Psoas muscle (tissue), 8 donors: ENCODE data around the gene ATP8B4. TPM values are rescaled to one million over a fixed set of nuclear protein-coding genes. Genes with fewer than 3 reads are reported as not detected.

Experiments
- ATAC-seq, 4 donors: fragments of 200-7000 bp; cut with Tn5 transposase; one replicate each; pipeline ENCODE4 v1.9.1; 2020; ENCODE audit warnings: moderate library complexity in 3 of 4, mild to moderate bottlenecking in 2 of 4
- DNase-seq, 2 donors: peaks; one replicate each; pipeline ENCODE4 v3.0.0-alpha.2; 2020
- H3K27ac ChIP-seq: fragments of 200-600 bp; one replicate; pipeline ENCODE4 v1.8.0; 2022
- H3K27me3 ChIP-seq, 3 donors: fragments of 200-600 bp in 1 of 3; one replicate each; pipeline versions ENCODE4 v1.6.1 to v1.8.0; 2013 to 2022; ENCODE audit warnings: low read length in 2 of 3, mild to moderate bottlenecking in 2 of 3, moderate library complexity in 1 of 3; ENCODE audit not compliant: insufficient read depth in 3 of 3
- H3K36me3 ChIP-seq, 2 donors: fragments of 200-600 bp in 1 of 2; one replicate each; pipeline versions ENCODE4 v1.6.1 to v1.8.0; 2013 to 2022; ENCODE audit warnings: low read depth in 1 of 2, mild to moderate bottlenecking in 1 of 2, moderate library complexity in 1 of 2; ENCODE audit not compliant: insufficient read depth in 1 of 2
- H3K4me1 ChIP-seq: fragments of 200-600 bp; one replicate; pipeline ENCODE4 v1.8.0; 2022
- H3K4me3 ChIP-seq: fragments of 200-600 bp; one replicate; pipeline ENCODE4 v1.8.0; 2022; ENCODE audit warnings: mild to moderate bottlenecking
- H3K9me3 ChIP-seq: fragments of 200-600 bp; one replicate; pipeline ENCODE4 v1.8.0; 2022
- CTCF ChIP-seq: fragments of 200-600 bp; IDR thresholded peaks from one replicate; pipeline ENCODE4 v1.8.0; 2022; ENCODE audit warnings: antibody characterized with exemption
- WGBS, 3 donors: extraction: QIAGEN DNeasy Blood & Tissue Kit; methylation state at CpG; one replicate each; pipeline versions ENCODE4 v1.1.6 to v1.1.7; 2013; 5-methylcytosine and 5-hydroxymethylcytosine counted together
- intact Hi-C, 2 donors: fragments of 100-400 bp; cut with DNase I; formaldehyde crosslinking; loops; one replicate each; pipeline versions ENCODE4 v1.11.0 to v1.14.2; 2022
- polyA plus RNA-seq, 3 donors: library from polyadenylated mRNA; stranded (reverse); fragments of 200-250 nt; gene quantifications; one replicate each; pipeline ENCODE4 v1.2.3, GENCODE V29; 2013
- total RNA-seq, 4 donors: library from RNA; stranded (reverse); fragmentation: NEBNext Ultra II Directional in 2 of 4; extraction: Animal tissue kit (Norgen Biotek cat#: 25700) in 2 of 4; gene quantifications; one replicate each; pipeline versions ENCODE4 v1.2.1 to v1.2.4, GENCODE V29; 2021 to 2023
- donor health status: healthy with polysubstance abuse.
- donor health status: DM: no; HTN: no; CAD: no; lungs with moderate emphysema.
- donor health status: Bipolar disorder and iron deficiency.
- donor health status: healthy.
- donor health status: DM: yes; HTN: yes; CAD: no.
- donor health status: DM: no; HTN: no; CAD: no.
- donor health status: DM: no; HTN: no; CAD: no.
- donor health status: DM: yes; HTN: yes; CAD: no.

The ATP8B4 gene
- total and polyA plus RNA-seq, 7 donors = 0.25 to 2.2 (median 1.0) TPM

DNA sequence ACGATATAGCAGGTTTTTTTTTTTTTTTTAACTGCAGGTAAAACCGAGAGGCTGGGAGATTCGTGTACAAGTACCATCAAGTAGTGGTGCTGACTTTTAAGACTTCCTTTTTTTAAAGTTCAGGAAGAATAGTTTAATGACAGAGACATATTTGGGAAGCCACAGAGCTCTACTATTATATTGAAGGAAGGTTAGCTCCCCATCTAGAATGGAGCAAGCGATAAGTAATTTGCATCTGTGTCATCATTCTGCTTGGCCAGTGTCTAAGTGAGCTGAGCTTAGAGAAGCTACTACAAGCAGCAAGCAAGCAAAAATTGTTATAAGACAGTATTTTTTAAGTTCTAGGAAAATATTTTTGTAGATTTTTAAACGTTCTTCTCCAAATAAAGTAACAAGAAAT is 203.2 kb downstream of the ATP8B4 start:
- Histone ChIP-seq H3K27ac (no peak overlapping the region), H3K4me1 (no peaks in the 10 kb centered on the region), H3K36me3 (no peaks in the 10 kb centered on the region), H3K9me3 (peaks cover under 1% of the 10 kb centered on the region), H3K4me3 (no peak overlapping the region), H3K27me3 (no peaks in the 10 kb centered on the region)
- TF ChIP-seq CTCF = no peak
- ATAC-seq (no peak), DNase-seq (no peak)
- WGBS, 3 donors = 84 to 85% (median 85%) methylated on average over 5 of the region's 5 CpGs
- intact Hi-C loops = no loop called here

- DNase-seq (no peak), ATAC-seq (no peak)
- no peak for TF ChIP-seq CTCF
- Histone ChIP-seq H3K4me3 (no peak overlapping the region), H3K27me3 (no peaks in the 10 kb centered on the region), H3K36me3 (no peaks in the 10 kb centered on the region), H3K27ac (no peak overlapping the region), H3K9me3 (peaks cover 6% of the 10 kb centered on the region), H3K4me1 (no peaks in the 10 kb centered on the region)
- intact Hi-C loops = no loop called here
- 94 to 97% (median 96%) methylated on average over 4 of the region's 4 CpGs for WGBS, 3 donors
Observed at GRCh38 chr15:49908933-49909295, 210.1 kb downstream of the ATP8B4 start.

- peaks cover 6% of the 10 kb centered on the region for H3K9me3 ChIP-seq
- 84 to 90% (median 89%) methylated on average over 2 of the region's 2 CpGs for WGBS, 3 donors
- no peak for DNase-seq
- no peak for ATAC-seq
- no peak for TF ChIP-seq CTCF
- no peak overlapping the region for H3K27ac ChIP-seq
- H3K27me3 ChIP-seq = no peaks in the 10 kb centered on the region
- H3K4me3 ChIP-seq = no peak overlapping the region
- intact Hi-C loops = no loop called here
- H3K4me1 ChIP-seq = no peaks in the 10 kb centered on the region
- H3K36me3 ChIP-seq = no peaks in the 10 kb centered on the region
Observed at GRCh38 chr15:49908236-49908932, 210.6 kb downstream of the ATP8B4 start.

- TF ChIP-seq CTCF = no peak
- no peak for DNase-seq
- WGBS, 3 donors = 9 to 31% (median 23%) methylated on average over 1 of the region's 1 CpG
- Histone ChIP-seq H3K27ac (no peak overlapping the region), H3K4me3 (no peak overlapping the region), H3K4me1 (no peaks in the 10 kb centered on the region), H3K27me3 (no peaks in the 10 kb centered on the region), H3K9me3 (peaks cover 6% of the 10 kb centered on the region), H3K36me3 (no peaks in the 10 kb centered on the region)
- intact Hi-C loops = no loop called here
- ATAC-seq = no peak
Observed at GRCh38 chr15:49906966-49907365, 212.1 kb downstream of the ATP8B4 start.

DNA sequence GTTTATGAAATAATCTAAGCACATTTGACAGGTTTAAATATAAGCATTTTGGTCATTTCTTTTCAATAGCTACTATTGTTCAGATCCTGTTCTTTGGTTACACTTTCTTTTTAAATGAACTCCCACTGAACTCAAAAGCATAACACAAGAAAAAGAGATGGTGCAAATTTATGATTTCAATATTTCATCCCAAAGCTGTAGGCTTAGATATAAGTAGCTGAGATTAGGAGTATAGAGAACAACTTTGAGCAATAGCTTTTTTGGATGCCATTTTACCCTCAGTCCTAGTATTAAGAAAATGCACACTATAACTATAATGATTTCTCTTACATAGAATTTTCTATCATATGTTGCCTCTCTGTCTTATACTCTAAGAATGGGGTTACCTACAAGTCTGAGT is 213.8 kb downstream of the ATP8B4 start:
- intact Hi-C loops = no loop called here
- H3K27ac ChIP-seq = no peak overlapping the region
- TF ChIP-seq CTCF = no peak
- H3K9me3 ChIP-seq = no peaks in the 10 kb centered on the region
- no peaks in the 10 kb centered on the region for H3K27me3 ChIP-seq
- no peaks in the 10 kb centered on the region for H3K4me1 ChIP-seq
- ATAC-seq (no peak), DNase-seq (no peak)
- no peak overlapping the region for H3K4me3 ChIP-seq
- no peaks in the 10 kb centered on the region for H3K36me3 ChIP-seq
